Renal pelvis (tissue), 4 donors: Measurements from ENCODE around the gene SLC35E2B. TPM values are rescaled to one million over a fixed set of nuclear protein-coding genes. Genes with fewer than 3 reads are reported as not detected.
"Not testable (repeated sequence)": the region's sequence is repeated elsewhere in the genome, so short reads cannot be mapped to it uniquely, and the experiment has no call there.

Experiments used
- DNase-seq: peaks from one replicate; pipeline ENCODE4 v3.0.0-alpha.2; 2013
- polyA plus RNA-seq, 3 donors: library from polyadenylated mRNA; unstranded; fragments of 120-200 nt; gene quantifications; one replicate each; pipeline ENCODE4 v1.2.1, GENCODE V29; 2013; ENCODE audit not compliant: insufficient read length in 3 of 3

The SLC35E2B gene
- polyA plus RNA-seq, 3 donors, result 64.0 to 97.8 (median 91.0) TPM

GRCh38 chr1:1647567-1648241 lies 44.9 kb downstream of the SLC35E2B start:
- not testable (repeated sequence) for DNase-seq

DNA sequence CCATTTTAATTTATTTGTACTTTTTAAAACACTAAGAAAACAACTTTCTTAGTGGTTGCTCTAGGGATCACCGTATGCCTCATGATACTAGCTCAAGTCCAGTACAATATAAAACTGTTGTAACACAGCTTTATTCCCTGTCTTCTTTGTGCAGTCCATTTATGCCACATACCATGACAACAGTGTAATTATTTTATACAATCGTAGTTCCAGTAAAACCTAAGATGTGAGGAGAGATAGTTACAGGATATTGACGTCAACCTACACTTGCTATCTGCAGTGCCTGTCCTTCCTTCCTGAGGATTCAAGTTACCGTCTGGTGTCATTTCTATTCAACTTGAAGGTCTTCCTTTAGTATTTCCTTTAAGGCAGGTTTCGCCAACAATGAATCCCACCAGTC lies 46.3 kb downstream of the SLC35E2B start:
- not testable (repeated sequence) for DNase-seq

DNA sequence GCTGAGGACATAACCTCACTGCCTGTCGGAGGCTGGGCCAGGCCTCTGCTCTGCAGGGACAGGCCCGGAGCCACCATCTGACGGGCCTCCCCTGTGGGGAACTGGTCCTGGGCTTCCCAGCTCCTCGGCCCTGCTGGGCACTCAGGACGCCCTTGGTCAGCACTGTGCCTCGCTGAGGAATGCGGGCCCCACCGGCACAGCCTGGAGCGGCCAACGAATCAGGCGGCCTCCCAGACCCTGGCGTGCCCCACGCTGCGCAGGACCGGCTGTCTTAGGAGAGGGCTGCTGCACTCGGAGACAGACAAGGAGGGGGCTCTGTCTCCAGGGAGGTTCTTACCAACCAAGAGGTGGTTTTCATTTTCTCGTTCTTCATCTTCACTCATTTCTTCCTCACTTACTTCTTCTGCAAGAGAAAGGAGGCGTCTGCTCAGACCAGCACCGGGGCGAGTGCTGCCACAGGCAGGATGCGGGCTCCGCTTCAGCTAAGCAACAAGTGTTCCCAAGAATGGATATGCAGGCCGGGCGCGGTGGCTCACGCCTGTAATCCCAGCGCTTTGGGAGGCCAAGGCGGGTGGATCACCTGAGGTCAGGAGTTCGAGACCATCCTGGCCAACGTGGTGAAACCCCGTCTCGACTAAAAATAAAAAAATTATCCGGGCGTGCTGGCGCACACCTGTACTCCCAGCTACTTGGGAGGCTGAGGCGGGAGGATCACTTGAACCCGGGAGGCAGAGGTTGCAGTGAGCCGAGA lies 51.7 kb downstream of the SLC35E2B start:
- not testable (repeated sequence) for DNase-seq

DNA sequence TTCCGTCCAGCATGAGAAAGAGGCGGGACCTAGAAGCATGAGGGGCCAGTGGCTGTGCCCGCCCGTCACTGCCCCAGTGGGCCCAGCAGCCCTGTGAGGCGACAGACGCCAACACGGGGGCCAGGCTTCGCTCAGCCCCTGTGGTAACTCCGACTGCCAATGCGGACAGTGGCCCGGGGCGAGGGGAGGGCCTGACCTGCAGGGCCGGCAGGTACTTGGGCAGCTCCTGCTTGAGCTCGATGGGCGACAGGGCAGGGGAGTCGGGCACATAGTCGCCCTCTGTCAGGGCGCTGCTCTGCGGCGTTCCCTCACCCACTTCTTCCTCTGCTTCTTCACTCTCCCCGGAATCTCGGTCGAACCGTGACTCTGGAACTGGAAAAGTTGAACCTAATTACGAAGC lies 52.5 kb downstream of the SLC35E2B start:
- DNase-seq, result not testable (repeated sequence)

DNA sequence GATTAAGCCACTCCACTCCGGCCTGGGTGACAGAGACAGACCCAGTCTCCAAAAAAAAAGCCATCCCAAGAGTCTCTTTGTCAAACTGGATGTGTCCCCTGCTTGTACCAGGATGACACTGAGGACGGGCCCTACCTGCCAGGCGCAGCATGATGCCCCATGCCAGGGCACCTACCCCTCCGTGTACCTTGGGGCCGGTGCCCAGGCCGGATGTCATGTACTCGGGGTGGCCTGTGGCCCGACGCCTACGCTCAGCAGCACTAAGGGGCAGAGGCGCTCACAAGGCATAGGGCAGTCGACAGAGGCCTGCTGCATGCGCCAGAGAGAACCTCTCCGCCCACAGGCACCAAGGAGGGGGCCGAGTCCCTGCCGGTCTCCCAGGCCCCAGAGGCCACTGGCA lies 53.2 kb downstream of the SLC35E2B start:
- not testable (repeated sequence) for DNase-seq

DNA sequence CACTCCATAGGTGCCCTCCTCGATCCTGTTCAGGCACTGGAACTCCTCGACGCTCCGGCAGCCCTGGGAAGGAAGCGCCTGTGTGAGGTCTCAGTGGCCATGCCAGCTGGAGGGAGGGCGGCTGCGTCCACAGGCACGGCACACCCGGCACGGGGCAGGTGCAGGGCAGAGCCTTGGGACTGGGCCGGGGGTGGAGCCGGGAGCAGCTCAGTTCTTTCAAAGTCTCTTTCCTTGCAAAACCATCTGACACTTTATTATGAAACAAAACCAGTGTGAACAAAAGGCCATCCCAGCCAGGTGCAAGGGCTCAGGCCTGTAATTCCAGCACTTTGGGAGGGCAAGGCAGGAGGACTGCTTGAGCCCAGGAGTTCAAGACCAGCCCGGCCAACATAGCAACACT lies 54.1 kb downstream of the SLC35E2B start:
- DNase-seq, result not testable (repeated sequence)

GRCh38 chr1:1637479-1637875 lies 55.1 kb downstream of the SLC35E2B start:
- not testable (repeated sequence) for DNase-seq

- DNase-seq, result not testable (repeated sequence)
Observed at GRCh38 chr1:1636621-1637478, 55.7 kb downstream of the SLC35E2B start.

GRCh38 chr1:1634613-1635012 lies 58.0 kb downstream of the SLC35E2B start:
- DNase-seq, result not testable (repeated sequence)

DNA sequence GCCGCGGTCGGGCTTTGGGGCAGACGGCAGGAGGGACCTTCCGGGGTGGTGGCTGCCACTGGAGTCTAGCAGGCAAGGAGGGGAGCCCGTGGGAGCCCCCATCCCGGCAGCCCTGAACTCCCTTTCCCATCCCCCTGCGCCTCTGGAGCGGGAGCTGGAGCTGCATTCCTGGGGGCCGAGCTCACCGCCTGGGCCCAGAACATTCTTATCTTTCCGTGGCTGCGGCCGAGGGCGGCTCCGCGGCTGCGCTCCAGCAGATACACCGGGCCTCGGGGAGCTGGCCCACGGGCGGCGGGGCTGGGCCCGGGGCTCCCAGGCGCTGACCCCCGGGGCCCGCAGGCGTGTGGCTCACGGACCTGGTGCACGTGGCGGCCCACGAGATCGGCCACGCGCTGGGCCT lies 59.2 kb downstream of the SLC35E2B start:
- not testable (repeated sequence) for DNase-seq

- DNase-seq, result peak; percentile 75
Observed at GRCh38 chr1:1631782-1632420, 60.7 kb downstream of the SLC35E2B start, which contains the start of gene MMP23B. TSS of gene MMP23B (plus strand) at chr1:1632173. CDS start at chr1:1632219, 46 bp downstream.

- DNase-seq, result peak; percentile 54
Observed at GRCh38 chr1:1630965-1631781, 61.4 kb downstream of the SLC35E2B start.

GRCh38 chr1:1630191-1630964 lies 62.2 kb downstream of the SLC35E2B start:
- peak; percentile 89 for DNase-seq

DNA sequence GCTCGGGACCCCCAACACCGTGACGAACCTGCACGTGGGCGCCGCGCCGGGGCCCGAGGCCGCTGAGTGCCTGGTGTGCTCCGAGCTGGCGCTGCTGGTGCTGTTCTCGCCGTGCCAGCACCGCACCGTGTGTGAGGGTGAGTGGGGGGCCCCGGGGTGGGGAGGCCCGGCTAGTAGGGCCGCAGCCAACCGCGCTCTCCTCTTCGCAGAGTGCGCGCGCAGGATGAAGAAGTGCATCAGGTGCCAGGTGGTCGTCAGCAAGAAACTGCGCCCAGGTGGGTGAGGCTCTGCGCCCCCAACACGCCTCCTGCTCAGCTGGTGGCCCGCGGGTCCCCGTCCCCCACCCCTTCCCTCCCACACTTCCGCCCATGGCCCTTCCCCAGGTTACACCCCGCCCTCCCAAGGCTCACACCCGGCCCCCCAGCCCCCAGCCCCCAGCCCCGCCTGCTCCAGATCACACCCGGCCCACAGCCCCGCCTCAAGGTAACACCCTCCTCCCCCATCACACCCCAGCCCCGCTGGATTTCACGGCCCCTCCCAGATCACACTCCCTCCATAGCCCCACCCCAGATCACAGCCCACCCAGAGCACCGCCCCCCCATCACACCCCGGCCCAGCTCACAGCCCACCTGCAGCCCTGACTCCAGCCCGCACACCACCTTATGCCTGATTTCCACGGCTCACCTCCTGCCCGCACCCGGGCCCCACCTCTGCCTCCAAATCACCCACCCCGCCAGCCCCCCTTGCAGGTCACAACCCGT lies 63.0 kb downstream of the SLC35E2B start:
- no peak for DNase-seq

- DNase-seq, result no peak
Observed at GRCh38 chr1:1628754-1629429, 63.7 kb downstream of the SLC35E2B start.

GRCh38 chr1:1627829-1628753 lies 64.5 kb downstream of the SLC35E2B start:
- DNase-seq, result no peak

DNA sequence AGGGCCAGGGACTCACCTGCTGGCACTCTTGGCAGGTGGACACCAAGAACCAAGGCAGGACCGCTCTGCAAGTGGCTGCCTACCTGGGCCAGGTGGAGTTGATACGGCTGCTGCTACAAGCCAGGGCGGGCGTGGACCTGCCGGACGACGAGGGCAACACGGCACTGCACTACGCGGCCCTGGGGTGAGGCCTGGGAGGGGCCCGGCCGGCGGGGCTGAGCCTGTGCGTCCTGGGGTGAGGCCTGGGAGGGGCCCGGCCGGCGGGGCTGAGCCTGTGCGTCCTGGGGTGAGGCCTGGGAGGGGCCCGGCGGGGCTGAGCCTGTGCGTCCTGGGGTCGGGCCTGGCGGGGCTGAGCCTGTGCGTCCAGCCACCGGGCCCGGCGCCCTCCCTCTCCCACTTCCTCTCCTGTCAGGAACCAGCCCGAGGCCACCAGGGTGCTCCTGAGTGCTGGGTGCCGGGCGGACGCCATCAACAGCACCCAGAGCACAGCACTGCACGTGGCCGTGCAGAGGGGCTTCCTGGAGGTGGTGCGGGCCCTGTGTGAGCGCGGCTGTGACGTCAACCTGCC lies 65.2 kb downstream of the SLC35E2B start:
- no peak for DNase-seq
